Common myeloid progenitor, CD34-positive (primary cell): ENCODE measurements around the gene HLA-DMB.
"Not testable (repeated sequence)": the region's sequence is repeated elsewhere in the genome, so short reads cannot be mapped to it uniquely, and the experiment has no call there.

Source experiments
- CTCF ChIA-PET: fragments of 350-600 bp; sonication (Branson Sonifier 250); formaldehyde crosslinking; loops from one replicate; lab custom pipeline; 2021; ENCODE audit warnings: antibody characterized with exemption; lab: Charles Lee
- POLR2A ChIA-PET: fragments of 350-600 bp; sonication (Branson Sonifier 250); formaldehyde crosslinking; loops from one replicate; lab custom pipeline; 2021; ENCODE audit warnings: antibody characterized with exemption; lab: Charles Lee
- DNase-seq, 3 donors: peaks; one replicate each; pipeline versions ENCODE4 v3.0.0 to v3.0.0-alpha.2; 2013
- H3K27ac ChIP-seq, 2 experiments: 1 replicate in 1 of 2; 2 replicates in 1 of 2; pipeline ENCODE4 v1.7.0; 2013; ENCODE audit warnings: inconsistent platforms in 2 of 2, low read length in 2 of 2, mild to moderate bottlenecking in 2 of 2, low read depth in 1 of 2, moderate library complexity in 1 of 2; ENCODE audit not compliant: severe bottlenecking in 2 of 2, insufficient read depth in 1 of 2, poor library complexity in 1 of 2
- H3K27me3 ChIP-seq, 5 experiments: replicated peaks in 2 of 5; 1 replicate in 3 of 5; 2 replicates in 2 of 5; pipeline versions ENCODE4 v1.6.1 to v1.7.0; 2013; ENCODE audit warnings: low read length in 4 of 5, mild to moderate bottlenecking in 2 of 5, moderate library complexity in 2 of 5, inconsistent platforms in 1 of 5; ENCODE audit not compliant: insufficient read depth in 5 of 5, control insufficient read depth in 4 of 5
- H3K36me3 ChIP-seq, 4 experiments: 1 replicate in 2 of 4; 2 replicates in 2 of 4; pipeline versions ENCODE4 v1.6.1 to v1.7.0; 2013; ENCODE audit warnings: low read length in 3 of 4, control low read depth in 1 of 4, mild to moderate bottlenecking in 1 of 4; ENCODE audit not compliant: control insufficient read depth in 4 of 4, insufficient read depth in 4 of 4
- H3K4me1 ChIP-seq, 4 experiments: 1 replicate in 3 of 4; 2 replicates in 1 of 4; pipeline versions ENCODE4 v1.6.1 to v1.7.1; 2013; ENCODE audit warnings: low read length in 3 of 4, mild to moderate bottlenecking in 3 of 4, control low read depth in 1 of 4, inconsistent platforms in 1 of 4, moderate library complexity in 1 of 4; ENCODE audit not compliant: control insufficient read depth in 4 of 4, insufficient read depth in 4 of 4; ENCODE audit errors: control extremely low read depth in 1 of 4
- H3K4me3 ChIP-seq, 7 experiments: 1 replicate in 4 of 7; 2 replicates in 3 of 7; pipeline versions ENCODE4 v1.5.1 to v1.7.0; 2013; ENCODE audit warnings: mild to moderate bottlenecking in 7 of 7, low read length in 6 of 7, moderate library complexity in 6 of 7, inconsistent platforms in 2 of 7, low read depth in 2 of 7, control low read depth in 1 of 7; ENCODE audit not compliant: insufficient read depth in 4 of 7, control insufficient read depth in 1 of 7; ENCODE audit errors: extremely low read depth in 1 of 7
- H3K9me3 ChIP-seq, 5 experiments: 1 replicate in 4 of 5; 2 replicates in 1 of 5; pipeline versions ENCODE4 v1.6.1 to v1.7.1; 2013; ENCODE audit warnings: low read length in 4 of 5, mild to moderate bottlenecking in 2 of 5, inconsistent platforms in 1 of 5, low read depth in 1 of 5, moderate library complexity in 1 of 5; ENCODE audit not compliant: control insufficient read depth in 4 of 5, insufficient read depth in 2 of 5; ENCODE audit errors: control extremely low read depth in 1 of 5
- WGBS: methylation state at CpG from one replicate; pipeline ENCODE4 v1.1.5; 2013; ENCODE audit not compliant: insufficient coverage; 5-methylcytosine and 5-hydroxymethylcytosine counted together

Gene HLA-DMB

DNA sequence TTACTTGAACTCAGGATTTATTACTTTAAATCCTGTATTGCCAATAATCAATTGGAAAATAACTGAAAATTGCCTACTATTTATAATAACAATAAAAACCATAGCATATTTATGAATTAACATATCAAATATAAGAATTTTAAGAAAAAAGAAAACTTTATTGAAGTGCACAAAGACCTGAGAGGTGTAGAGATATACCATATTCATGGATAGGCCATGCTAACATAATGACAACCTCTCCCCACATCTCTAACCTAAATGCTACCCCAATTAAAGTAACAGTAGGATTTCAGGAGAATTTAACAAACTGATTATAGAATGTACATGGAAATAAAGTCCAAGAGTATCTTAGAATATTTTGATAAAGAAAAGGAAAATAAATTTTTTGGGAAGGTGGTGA lies 5.1 kb upstream of the HLA-DMB start:
- Histone ChIP-seq H3K4me1 (peaks cover 37 to 69% (median 63%) of the 10 kb centered on the region in 4 experiments), H3K4me3 (no peak overlapping the region), H3K27ac (no peak overlapping the region), H3K9me3 (no peaks in the 10 kb centered on the region), H3K27me3 (no peaks in the 10 kb centered on the region), H3K36me3 (peaks cover 2 to 23% (median 18%) of the 10 kb centered on the region in 4 experiments)
- POLR2A ChIA-PET: no interaction called here
- CTCF ChIA-PET: no interaction called here
- no peak for DNase-seq

DNA sequence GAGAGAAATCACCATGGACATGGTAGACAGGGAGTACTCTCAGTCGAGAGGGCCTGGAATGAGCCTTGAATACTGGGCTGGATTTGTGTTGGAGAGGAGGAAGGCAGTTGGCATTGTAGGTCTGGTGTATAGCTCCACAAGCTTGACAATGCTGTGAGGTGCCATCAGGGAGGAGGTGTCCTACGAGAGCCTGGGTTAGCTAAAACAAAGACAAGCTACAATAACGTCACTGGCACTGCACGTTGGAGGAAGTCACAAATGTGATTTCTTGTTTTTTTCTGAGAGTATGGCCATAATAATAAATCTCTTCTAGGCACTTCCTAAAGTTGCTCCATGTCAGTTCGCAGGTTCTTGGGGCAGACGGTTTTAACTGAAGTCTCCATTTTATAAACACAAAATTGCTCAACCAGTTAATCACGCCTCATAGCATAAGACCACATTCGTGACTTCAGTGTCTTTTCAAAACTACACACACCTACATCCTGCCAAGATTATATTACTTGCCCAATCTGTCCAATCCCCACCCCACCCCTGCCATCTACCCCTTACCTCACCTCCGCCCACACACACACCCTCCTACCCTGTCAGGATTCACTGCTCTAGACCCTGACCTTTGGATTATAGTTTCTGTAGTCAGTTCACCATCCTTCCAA lies 4.4 kb upstream of the HLA-DMB start:
- Histone ChIP-seq H3K9me3 (no peaks in the 10 kb centered on the region), H3K36me3 (peaks cover 0 to 21% (median 16%) of the 10 kb centered on the region in 4 experiments), H3K4me3 (peak overlapping the region in 2 of 7 experiments; percentile 60 to 76), H3K27me3 (no peaks in the 10 kb centered on the region), H3K4me1 (peaks cover 40 to 70% (median 63%) of the 10 kb centered on the region in 4 experiments), H3K27ac (peak overlapping the region in 1 of 2 experiments; percentile 76)
- POLR2A ChIA-PET: interaction anchor here (0.6 to 2.3 kb wide), 4 partner anchors 8 to 579 kb away, joined by 3 to 11 read pairs (median 4); partner anchors contain the start of gene HLA-DMA
- 63% methylated on average over 6 of the region's 9 CpGs for WGBS
- DNase-seq: peak in 2 of 3 donors; percentile 46 to 64
- CTCF ChIA-PET: interaction anchor here (0.9 to 3.1 kb wide), 7 partner anchors 9 to 59 kb away, joined by 3 to 39 read pairs (median 19); partner anchors contain the start of genes BRD2 and HLA-DMA

DNA sequence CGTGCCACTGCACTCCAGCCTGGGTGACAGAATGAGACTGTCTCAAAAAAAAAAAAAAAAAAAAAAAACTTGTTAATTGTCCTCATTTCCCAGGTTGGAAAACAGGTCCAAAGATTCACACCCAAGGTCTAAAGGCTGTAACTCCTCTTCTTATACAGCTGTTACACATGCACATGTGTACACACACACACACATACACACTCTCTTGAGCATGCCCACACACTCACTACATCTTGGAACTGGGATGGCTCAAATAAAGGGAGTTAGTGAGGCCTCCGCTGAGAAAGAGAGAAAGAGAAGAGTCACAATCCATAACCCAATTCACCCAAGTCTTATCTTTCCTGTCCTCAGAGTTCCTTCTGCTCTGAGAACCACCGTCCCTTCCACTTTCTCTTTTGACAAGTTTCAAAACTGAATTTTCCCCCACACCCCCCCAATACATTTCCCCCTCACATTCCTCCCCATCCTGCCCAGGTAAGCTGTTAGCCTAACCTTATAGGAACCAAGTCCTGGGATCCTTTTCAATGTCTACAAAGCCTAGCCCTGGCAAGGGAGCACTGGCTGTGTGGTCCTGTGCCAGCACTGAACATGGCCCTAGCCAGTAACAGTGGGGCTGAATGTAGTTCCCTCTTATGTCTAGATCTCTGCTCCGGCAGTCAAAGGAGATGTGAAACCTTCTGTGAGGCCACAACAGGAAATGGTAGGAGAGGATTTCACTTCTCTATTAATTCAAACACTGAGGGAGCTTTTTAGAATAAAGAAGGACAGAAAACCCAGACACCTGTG lies 3.2 kb upstream of the HLA-DMB start:
- POLR2A ChIA-PET: interaction anchor here (0.6 to 2.3 kb wide), 4 partner anchors 9 to 580 kb away, joined by 3 to 11 read pairs (median 4); partner anchors contain the start of gene HLA-DMA
- peak; percentile 67 to 89 (median 85) for DNase-seq
- Histone ChIP-seq H3K27me3 (no peaks in the 10 kb centered on the region), H3K9me3 (no peaks in the 10 kb centered on the region), H3K4me1 (peaks cover 40 to 72% (median 60%) of the 10 kb centered on the region in 4 experiments), H3K36me3 (peaks cover 0 to 9% (median 7%) of the 10 kb centered on the region in 4 experiments), H3K27ac (peak overlapping the region; percentile 47 to 76), H3K4me3 (peak overlapping the region in 6 of 7 experiments; percentile 45 to 76 (median 64))
- 6% methylated on average over 3 of the region's 4 CpGs for WGBS
- CTCF ChIA-PET: interaction anchor here (0.9 to 3.1 kb wide), 8 partner anchors 9 to 157 kb away, joined by 3 to 39 read pairs (median 12); partner anchors contain the start of genes BRD2 and HLA-DMA

DNA sequence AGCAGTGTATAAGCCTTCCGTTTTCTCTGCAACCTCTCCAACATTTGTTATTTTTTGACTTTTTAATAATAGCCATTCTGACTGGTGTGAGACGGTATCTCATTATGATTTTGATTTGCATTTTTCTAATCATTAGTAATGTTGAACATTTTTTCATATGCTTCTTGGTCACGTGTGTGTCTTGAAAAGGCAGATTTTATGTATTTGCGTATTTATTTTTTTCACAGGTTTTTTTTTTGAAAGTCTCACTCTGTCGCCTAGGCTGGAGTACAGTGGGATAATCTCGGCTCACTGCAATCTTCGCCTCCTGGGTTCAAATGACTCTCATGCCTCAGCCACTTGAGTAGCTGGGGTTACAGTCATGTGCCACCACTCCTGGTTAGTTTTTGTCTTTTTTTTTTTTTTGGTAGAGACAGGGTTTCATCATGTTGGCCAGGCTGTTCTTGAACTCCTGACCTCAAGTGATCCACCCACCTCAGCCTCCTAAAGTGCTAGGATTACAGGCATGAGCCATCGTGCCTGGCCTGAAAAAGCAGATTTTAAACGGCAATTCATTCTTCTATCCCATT lies 1.8 kb upstream of the HLA-DMB start:
- not testable (repeated sequence) for H3K4me3 ChIP-seq, H3K27ac ChIP-seq, H3K27me3 ChIP-seq, H3K9me3 ChIP-seq, DNase-seq, H3K36me3 ChIP-seq
- WGBS: 93% methylated on average over 5 of the region's 9 CpGs
- CTCF ChIA-PET: interaction anchor here (1.0 to 5.4 kb wide), 12 partner anchors 8 to 104 kb away, joined by 3 to 60 read pairs (median 6); partner anchors contain the start of genes BRD2, HLA-DMA and TAP2
- H3K4me1 ChIP-seq: peaks cover 38 to 66% (median 57%) of the 10 kb centered on the region in 4 experiments
- POLR2A ChIA-PET: interaction anchor here (0.5 to 3.4 kb wide), 3 partner anchors 10 to 44 kb away, joined by 3 to 24 read pairs (median 5); partner anchors contain the start of gene HLA-DMA

DNA sequence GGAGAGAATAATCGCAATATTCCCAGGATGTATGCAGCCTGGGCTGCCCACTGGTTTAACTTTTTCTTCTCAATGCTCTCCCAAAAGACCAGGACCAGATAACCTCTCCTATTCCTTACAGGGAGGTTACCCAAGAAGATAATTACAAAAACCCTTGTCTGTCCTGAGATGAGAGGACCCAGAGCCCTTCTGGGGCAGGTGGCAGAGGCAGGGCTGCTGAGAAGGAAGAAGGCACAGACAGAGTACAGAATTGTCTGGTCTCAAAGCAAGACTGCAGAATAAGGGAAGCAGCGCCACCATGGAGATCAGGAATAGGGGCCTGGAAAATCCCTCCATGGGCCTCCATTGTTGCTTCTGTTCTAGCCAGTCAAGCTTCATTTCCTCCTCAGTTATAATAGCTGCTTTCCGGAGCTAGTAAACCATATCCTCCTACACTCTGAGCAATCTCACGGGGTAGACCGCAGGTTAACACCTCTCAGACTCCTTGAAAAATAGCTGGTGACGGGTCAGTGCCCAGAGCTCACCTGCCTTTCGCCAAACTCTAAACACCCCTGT lies 463 bp upstream of the HLA-DMB start:
- Histone ChIP-seq H3K4me3 (peak overlapping the region in 6 of 7 experiments; percentile 76 to 97 (median 90)), H3K27me3 (no peaks in the 10 kb centered on the region), H3K9me3 (no peaks in the 10 kb centered on the region), H3K4me1 (peaks cover 36 to 74% (median 59%) of the 10 kb centered on the region in 4 experiments), H3K27ac (peak overlapping the region; percentile 72 to 83), H3K36me3 (peaks cover 0 to 20% (median 9%) of the 10 kb centered on the region in 4 experiments)
- WGBS: 6% methylated on average over 7 of the region's 7 CpGs
- ChIA-PET CTCF (interaction anchor here (0.6 to 5.4 kb wide), 17 partner anchors 7 to 103 kb away, joined by 3 to 60 read pairs (median 3); partner anchors contain the start of genes HLA-DMA and TAP2), POLR2A (interaction anchor here (0.6 to 3.4 kb wide), 7 partner anchors 12 to 96 kb away, joined by 3 to 24 read pairs (median 3); partner anchors contain the start of gene HLA-DMA)
- DNase-seq: peak; percentile 43 to 73 (median 62)

DNA sequence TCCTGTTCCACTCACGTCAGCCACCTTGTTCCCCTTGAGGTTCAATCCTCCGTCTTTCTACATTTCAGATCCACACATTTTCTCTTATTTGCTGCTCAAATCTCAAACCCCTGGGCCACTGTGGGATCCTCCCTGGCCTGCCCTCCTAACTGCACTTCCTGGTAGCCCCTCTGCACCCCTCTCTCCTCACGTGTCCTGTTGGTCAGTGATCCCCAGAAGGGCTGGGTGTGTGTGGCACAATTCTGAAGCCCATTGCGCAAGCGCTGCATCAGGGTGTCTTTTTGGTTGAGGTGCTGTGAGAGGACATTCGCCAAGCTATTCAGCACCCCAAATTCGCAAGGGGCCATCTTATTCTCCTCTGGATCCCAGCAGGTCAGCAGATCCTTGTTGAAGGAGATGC lies 2.3 kb downstream of the HLA-DMB start:
- no peak for DNase-seq
- H3K36me3 ChIP-seq: peaks cover 0 to 34% (median 23%) of the 10 kb centered on the region in 4 experiments
- peaks cover 23 to 57% (median 41%) of the 10 kb centered on the region in 4 experiments for H3K4me1 ChIP-seq
- no peak overlapping the region for H3K4me3 ChIP-seq
- WGBS: 97% methylated on average over 4 of the region's 7 CpGs
- ChIA-PET POLR2A (no interaction called here), CTCF (interaction anchor here (0.6 to 5.4 kb wide), 6 partner anchors 9 to 797 kb away, joined by 3 to 60 read pairs (median 4); partner anchors contain the start of gene HLA-DMA)
- no peaks in the 10 kb centered on the region for H3K27me3 ChIP-seq
- H3K27ac ChIP-seq: no peak overlapping the region
- no peaks in the 10 kb centered on the region for H3K9me3 ChIP-seq
